Endothelial cell of umbilical vein (primary cell): ENCODE data around the gene SLC30A10. TPM values are rescaled to one million over a fixed set of nuclear protein-coding genes. Genes with fewer than 3 reads are reported as not detected.
A peak's percentile ranks its signal among the peaks of the same experiment; 100 is the strongest.

Experiments
- BruUV-seq: library from RNA; stranded (reverse); fragments of 400-500 nt; replicated peaks from 2 replicates; lab custom pipeline; 2021; lab: Mats Ljungman, UMichigan
- CTCF ChIA-PET: fragments of 300-600, 350-600 bp; sonication (Branson Sonifier 250); formaldehyde crosslinking; loops from one replicate; lab custom pipeline; 2021; ENCODE audit warnings: antibody characterized with exemption, inconsistent platforms; lab: Charles Lee
- POLR2A ChIA-PET: fragments of 300-600, 350-600 bp; sonication (Branson Sonifier 250); formaldehyde crosslinking; loops from one replicate; lab custom pipeline; 2021; ENCODE audit warnings: antibody characterized with exemption, inconsistent platforms; lab: Charles Lee
- DNase-seq: peaks from one replicate; pipeline ENCODE4 v3.0.0-alpha.2; 2011; ENCODE audit warnings: low read depth, low spot score
- FAIRE-seq: peaks from 2 replicates; lab custom pipeline; 2011; peaks lifted over from hg19 to GRCh38; lab: Jason Lieb, UNC
- H2AFZ ChIP-seq: 2 replicates; pipeline ENCODE4 v1.6.0; 2012; ENCODE audit warnings: low read depth, low read length, control low read depth, inconsistent platforms
- H3K27ac ChIP-seq: 2 replicates; pipeline ENCODE4 v1.5.1; 2011; ENCODE audit warnings: low read depth, mild to moderate bottlenecking, control low read depth, low read length, moderate library complexity; ENCODE audit not compliant: insufficient read depth
- H3K27me3 ChIP-seq, 2 experiments: 2 replicates each; pipeline versions ENCODE4 v1.6.0 to v1.6.1; 2011; ENCODE audit warnings: low read length in 2 of 2, mixed read lengths in 1 of 2; ENCODE audit not compliant: control insufficient read depth in 2 of 2, insufficient read depth in 2 of 2
- H3K36me3 ChIP-seq, 2 experiments: 2 replicates in 1 of 2; 3 replicates in 1 of 2; pipeline ENCODE4 v1.5.1; 2011; ENCODE audit warnings: low read length in 2 of 2, mild to moderate bottlenecking in 1 of 2, moderate library complexity in 1 of 2; ENCODE audit not compliant: control insufficient read depth in 2 of 2, insufficient read depth in 2 of 2; ENCODE audit errors: extremely low read depth in 1 of 2
- H3K4me1 ChIP-seq: 3 replicates; pipeline ENCODE4 v1.5.1; 2011; ENCODE audit warnings: mild to moderate bottlenecking, low read length; ENCODE audit not compliant: control insufficient read depth, insufficient read depth; ENCODE audit errors: extremely low read depth
- H3K4me2 ChIP-seq: 2 replicates; pipeline ENCODE4 v1.6.1; 2011; ENCODE audit warnings: low read length, control low read depth, mixed read lengths; ENCODE audit not compliant: insufficient read depth
- H3K4me3 ChIP-seq, 3 experiments: fragments of 200-600 bp in 1 of 3; sonication (generic), shearing (Covaris generic) in 1 of 3; replicated peaks in 1 of 3; 2 replicates each; pipeline ENCODE4 v1.5.1; 2011 to 2016; ENCODE audit warnings: control low read depth in 3 of 3, low read length in 3 of 3, mild to moderate bottlenecking in 2 of 3, inconsistent platforms in 1 of 3, low read depth in 1 of 3, moderate library complexity in 1 of 3; ENCODE audit not compliant: insufficient read depth in 1 of 3
- H3K79me2 ChIP-seq: 2 replicates; pipeline ENCODE4 v1.6.0; 2012; ENCODE audit warnings: low read length, inconsistent platforms; ENCODE audit not compliant: control insufficient read depth, insufficient read depth
- H3K9ac ChIP-seq: replicated peaks from 2 replicates; pipeline ENCODE3; 2011; ENCODE audit warnings: low read length, control low read depth; ENCODE audit not compliant: insufficient read depth; ENCODE audit errors: extremely low read depth
- H3K9me1 ChIP-seq: replicated peaks from 3 replicates; pipeline ENCODE4 v1.6.0; 2011; ENCODE audit warnings: mild to moderate bottlenecking, low read length; ENCODE audit not compliant: control insufficient read depth, insufficient read depth; ENCODE audit errors: extremely low read depth
- H3K9me3 ChIP-seq: replicated peaks from 2 replicates; pipeline ENCODE4 v1.5.1; 2012; ENCODE audit warnings: low read length, inconsistent platforms; ENCODE audit not compliant: control insufficient read depth, insufficient read depth
- H4K20me1 ChIP-seq: replicated peaks from 2 replicates; pipeline ENCODE3; 2011; ENCODE audit warnings: mild to moderate bottlenecking, low read length; ENCODE audit not compliant: control insufficient read depth, insufficient read depth; ENCODE audit errors: extremely low read depth
- CTCF ChIP-seq, 2 donors: IDR thresholded peaks; 1 replicate in 1 of 2; 2 replicates in 1 of 2; pipeline ENCODE4 v1.5.1; 2011; ENCODE audit warnings: low read length in 2 of 2, mild to moderate bottlenecking in 2 of 2, moderate library complexity in 2 of 2, control low read depth in 1 of 2, inconsistent platforms in 1 of 2, low read depth in 1 of 2; ENCODE audit not compliant: insufficient read depth in 1 of 2; ENCODE audit errors: extremely low read depth in 1 of 2
- EZH2 ChIP-seq: IDR thresholded peaks from 2 replicates; pipeline ENCODE4 v1.6.1; 2012; ENCODE audit warnings: borderline replicate concordance, low read depth, mild to moderate bottlenecking, moderate library complexity, low read length, inconsistent platforms; ENCODE audit not compliant: severe bottlenecking
- FOS ChIP-seq: IDR thresholded peaks from 2 replicates; pipeline ENCODE4 v1.6.1; 2011; ENCODE audit warnings: mild to moderate bottlenecking, low read length, moderate library complexity, borderline replicate concordance; ENCODE audit not compliant: insufficient read depth
- GATA2 ChIP-seq: IDR thresholded peaks from 2 replicates; pipeline ENCODE4 v1.7.0; 2011; ENCODE audit warnings: low read depth, mild to moderate bottlenecking, moderate library complexity, mixed read lengths, low read length; ENCODE audit not compliant: insufficient read length, insufficient read depth
- JUN ChIP-seq: IDR thresholded peaks from 2 replicates; pipeline ENCODE4 v1.6.1; 2011; ENCODE audit warnings: borderline replicate concordance, low read depth; ENCODE audit not compliant: insufficient read length, insufficient read depth
- MAX ChIP-seq: IDR thresholded peaks from 2 replicates; pipeline ENCODE4 v1.6.1; 2011; ENCODE audit not compliant: insufficient read depth, insufficient read length
- MYC ChIP-seq: IDR thresholded peaks from one replicate; pipeline ENCODE4 v1.6.1; 2011; ENCODE audit warnings: mild to moderate bottlenecking, low read depth, low read length
- POLR2A ChIP-seq: IDR thresholded peaks from 2 replicates; pipeline ENCODE4 v1.6.1; 2012; ENCODE audit warnings: low read depth, mild to moderate bottlenecking, control low read depth, low read length
- POLR2AphosphoS5 ChIP-seq: IDR thresholded peaks from 2 replicates; pipeline ENCODE4 v1.6.1; 2012; ENCODE audit warnings: low read depth, mild to moderate bottlenecking, control low read depth, low read length, moderate library complexity; ENCODE audit not compliant: insufficient read depth
- dilution Hi-C: fragments of 300-500 bp; cut with MboI; formaldehyde crosslinking; loops from one replicate; pipeline ENCODE4 v1.15.0; 2019; ENCODE audit warnings: low sequenced_read_pairs; ENCODE audit not compliant: extremely low pct_ligation_motif_present
- intact Hi-C: fragments of 100-400 bp; cut with micrococcal nuclease; formaldehyde crosslinking; loops from one replicate; pipeline ENCODE4 v1.10.0; 2022
- polyA plus RNA-seq, 4 experiments: library from polyadenylated mRNA; depleted of rRNA in 3 of 4; stranded (reverse) in 3 of 4; unstranded in 1 of 4; fragments of >200 nt; gene quantifications; 2 replicates each; pipeline versions ENCODE4 v1.2.1 to v1.2.3, GENCODE V29; 2011 to 2012; ENCODE audit warnings: missing spikeins in 1 of 4
- total RNA-seq: library from RNA; stranded (reverse); gene quantifications from 2 replicates; pipeline ENCODE4 v1.2.3, GENCODE V29; 2021

SLC30A10 gene
- total and polyA plus RNA-seq, 2 donors (not counting 3 experiments of a cell fraction or from before 2014, with no cell fraction given) = not detected

DNA sequence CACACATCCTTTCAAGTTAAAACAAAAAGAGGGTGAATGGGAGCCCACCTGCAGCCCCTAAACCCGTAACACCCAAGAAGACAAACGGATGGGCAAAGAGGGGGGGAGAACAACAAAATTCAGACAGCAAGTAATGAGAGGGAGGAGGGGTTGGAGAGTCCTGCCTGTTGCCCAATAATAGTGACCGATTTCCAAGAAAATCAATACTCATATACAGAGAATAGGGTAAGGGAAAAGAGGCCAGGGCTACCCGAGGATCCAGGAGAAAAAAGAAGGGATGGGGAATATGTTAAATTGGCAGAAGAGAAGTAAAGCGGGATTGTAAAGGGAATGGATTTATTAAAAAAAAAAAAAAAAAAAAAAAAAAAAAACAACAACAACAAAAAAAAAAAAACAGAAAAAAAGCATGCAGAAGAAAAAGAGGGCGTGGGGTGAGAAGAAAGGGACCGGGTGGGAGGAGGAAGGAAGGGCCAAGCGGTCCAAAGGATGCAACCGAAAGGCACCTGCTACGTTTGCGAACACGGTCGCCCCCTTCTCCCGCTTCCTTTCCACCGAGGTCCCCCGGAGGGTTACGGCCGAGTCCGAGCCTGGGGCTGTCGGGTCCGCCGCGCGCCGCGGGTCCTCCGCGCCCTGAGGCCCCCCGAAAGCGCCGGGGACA lies 930 bp downstream of the SLC30A10 start:
- no TSS peak for BruUV-seq
- intact Hi-C loops (no loop called here), dilution Hi-C loops (no loop called here)
- H3K36me3 ChIP-seq = no peaks in the 10 kb centered on the region
- peak overlapping the region; percentile 11 for H3K4me2 ChIP-seq
- no peaks in the 10 kb centered on the region for H4K20me1 ChIP-seq
- peaks cover 8% of the 10 kb centered on the region for H3K4me1 ChIP-seq
- ChIA-PET CTCF (interaction anchor here (0.6 kb wide), 1 partner anchor 16 kb away, joined by 4 read pairs; no protein-coding TSS in a partner anchor), POLR2A (no interaction called here)
- H3K9me3 ChIP-seq = no peaks in the 10 kb centered on the region
- DNase-seq (no peak), FAIRE-seq (no peak)
- H3K9ac ChIP-seq = no peak overlapping the region
- peak overlapping the region; percentile 92 for H2AFZ ChIP-seq
- no peaks in the 10 kb centered on the region for H3K9me1 ChIP-seq
- no peak overlapping the region for H3K27ac ChIP-seq
- H3K4me3 ChIP-seq = peak overlapping the region; percentile 1 to 29 (median 3)
- H3K27me3 ChIP-seq = peaks cover 12 to 26% of the 10 kb centered on the region in 2 experiments
- no peaks in the 10 kb centered on the region for H3K79me2 ChIP-seq
- no peak for TF ChIP-seq POLR2A
- TF ChIP-seq MAX = no peak
- TF ChIP-seq CTCF (IDR thresholded peaks at IDR 0.05; ENCODE audit: extremely low read depth in 1 of 2, insufficient read depth in 1 of 2, low read depth in 1 of 2, low read length in 2 of 2) = no peak
- TF ChIP-seq GATA2 = no peak
- TF ChIP-seq POLR2AphosphoS5 = no peak
- TF ChIP-seq FOS = no peak
- TF ChIP-seq MYC = no peak
- no peak for TF ChIP-seq JUN
- no peak for TF ChIP-seq EZH2
